WTC11 (cell line): Measurements from ENCODE around the gene SPOP.

Experiments
- ATF1 ChIP-seq: sonication (generic); formaldehyde crosslinking; IDR thresholded peaks from 2 replicates; pipeline ENCODE4 v1.8.1; 2023; ENCODE audit warnings: mild to moderate bottlenecking, moderate library complexity, missing genetic modification reagents
- EMX1 ChIP-seq: fragments of 250-450 bp; sonication (Bioruptor Pico); IDR thresholded peaks from 2 replicates; pipeline ENCODE4 v1.8.0; 2021; ENCODE audit warnings: mild to moderate bottlenecking
- GABPB1 ChIP-seq: sonication (generic); formaldehyde crosslinking; IDR thresholded peaks from 2 replicates; pipeline ENCODE4 v1.8.1; 2023; ENCODE audit warnings: mild to moderate bottlenecking, missing genetic modification reagents
- MLX ChIP-seq: sonication (generic); formaldehyde crosslinking; IDR thresholded peaks from 2 replicates; pipeline ENCODE4 v1.8.1; 2023; ENCODE audit warnings: mild to moderate bottlenecking, missing genetic modification reagents, moderate library complexity
- NR2C2 ChIP-seq: sonication (generic); formaldehyde crosslinking; IDR thresholded peaks from 2 replicates; pipeline ENCODE4 v1.8.0; 2022; ENCODE audit warnings: mild to moderate bottlenecking, missing genetic modification reagents
- OVOL2 ChIP-seq: fragments of 250-450 bp; sonication (Bioruptor Pico); IDR thresholded peaks from 2 replicates; pipeline ENCODE4 v1.9.0; 2021; ENCODE audit warnings: mild to moderate bottlenecking, borderline replicate concordance
- ZBTB43 ChIP-seq: sonication (generic); formaldehyde crosslinking; IDR thresholded peaks from 2 replicates; pipeline ENCODE4 v1.8.1; 2023; ENCODE audit warnings: mild to moderate bottlenecking, missing genetic modification reagents
- ZNF425 ChIP-seq: fragments of 250-450 bp; sonication (Bioruptor Pico); conservative IDR thresholded peaks from 2 replicates; pipeline ENCODE4 v1.9.0; 2021; ENCODE audit warnings: mild to moderate bottlenecking
- TF ChIP-seq, protein P1 (sequence below): sonication (generic); formaldehyde crosslinking; IDR thresholded peaks from 2 replicates; pipeline ENCODE4 v1.8.1; 2022; ENCODE audit warnings: missing genetic modification reagents, borderline replicate concordance
- TF ChIP-seq, protein P2 (sequence below): sonication (generic); formaldehyde crosslinking; IDR thresholded peaks from 2 replicates; pipeline ENCODE4 v1.8.1; 2023; ENCODE audit warnings: mild to moderate bottlenecking, moderate library complexity, missing genetic modification reagents
- TF ChIP-seq, protein P3 (sequence below): fragments of 200-600 bp; IDR thresholded peaks from 2 replicates; pipeline ENCODE4 v1.8.0; 2022; ENCODE audit warnings: antibody characterized with exemption
- TF ChIP-seq, protein P4 (sequence below): sonication (generic); formaldehyde crosslinking; IDR thresholded peaks from 2 replicates; pipeline ENCODE4 v1.8.0; 2022; ENCODE audit warnings: mild to moderate bottlenecking, missing genetic modification reagents
- TF ChIP-seq, protein P5 (sequence below): sonication (generic); formaldehyde crosslinking; IDR thresholded peaks from 2 replicates; pipeline ENCODE4 v1.8.0; 2022; ENCODE audit warnings: mild to moderate bottlenecking, missing genetic modification reagents
- TF ChIP-seq, protein P6 (sequence below): fragments of 250-450 bp; sonication (Bioruptor Pico); IDR thresholded peaks from 2 replicates; pipeline ENCODE4 v2.1.2; 2022; ENCODE audit warnings: mild to moderate bottlenecking, moderate library complexity

GRCh38 chr17:49699966-49700575 is 22.2 kb upstream of the SPOP start:
- TF ChIP-seq, protein P1, sequence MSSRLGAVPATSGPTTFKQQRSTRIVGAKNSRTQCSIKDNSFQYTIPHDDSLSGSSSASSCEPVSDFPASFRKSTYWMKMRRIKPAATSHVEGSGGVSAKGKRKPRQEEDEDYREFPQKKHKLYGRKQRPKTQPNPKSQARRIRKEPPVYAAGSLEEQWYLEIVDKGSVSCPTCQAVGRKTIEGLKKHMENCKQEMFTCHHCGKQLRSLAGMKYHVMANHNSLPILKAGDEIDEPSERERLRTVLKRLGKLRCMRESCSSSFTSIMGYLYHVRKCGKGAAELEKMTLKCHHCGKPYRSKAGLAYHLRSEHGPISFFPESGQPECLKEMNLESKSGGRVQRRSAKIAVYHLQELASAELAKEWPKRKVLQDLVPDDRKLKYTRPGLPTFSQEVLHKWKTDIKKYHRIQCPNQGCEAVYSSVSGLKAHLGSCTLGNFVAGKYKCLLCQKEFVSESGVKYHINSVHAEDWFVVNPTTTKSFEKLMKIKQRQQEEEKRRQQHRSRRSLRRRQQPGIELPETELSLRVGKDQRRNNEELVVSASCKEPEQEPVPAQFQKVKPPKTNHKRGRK (CRISPR knock-in tag): no peak
- TF ChIP-seq, protein P2, sequence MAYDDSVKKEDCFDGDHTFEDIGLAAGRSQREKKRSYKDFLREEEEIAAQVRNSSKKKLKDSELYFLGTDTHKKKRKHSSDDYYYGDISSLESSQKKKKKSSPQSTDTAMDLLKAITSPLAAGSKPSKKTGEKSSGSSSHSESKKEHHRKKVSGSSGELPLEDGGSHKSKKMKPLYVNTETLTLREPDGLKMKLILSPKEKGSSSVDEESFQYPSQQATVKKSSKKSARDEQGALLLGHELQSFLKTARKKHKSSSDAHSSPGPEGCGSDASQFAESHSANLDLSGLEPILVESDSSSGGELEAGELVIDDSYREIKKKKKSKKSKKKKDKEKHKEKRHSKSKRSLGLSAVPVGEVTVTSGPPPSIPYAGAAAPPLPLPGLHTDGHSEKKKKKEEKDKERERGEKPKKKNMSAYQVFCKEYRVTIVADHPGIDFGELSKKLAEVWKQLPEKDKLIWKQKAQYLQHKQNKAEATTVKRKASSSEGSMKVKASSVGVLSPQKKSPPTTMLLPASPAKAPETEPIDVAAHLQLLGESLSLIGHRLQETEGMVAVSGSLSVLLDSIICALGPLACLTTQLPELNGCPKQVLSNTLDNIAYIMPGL: no peak
- TF ChIP-seq, protein P3, sequence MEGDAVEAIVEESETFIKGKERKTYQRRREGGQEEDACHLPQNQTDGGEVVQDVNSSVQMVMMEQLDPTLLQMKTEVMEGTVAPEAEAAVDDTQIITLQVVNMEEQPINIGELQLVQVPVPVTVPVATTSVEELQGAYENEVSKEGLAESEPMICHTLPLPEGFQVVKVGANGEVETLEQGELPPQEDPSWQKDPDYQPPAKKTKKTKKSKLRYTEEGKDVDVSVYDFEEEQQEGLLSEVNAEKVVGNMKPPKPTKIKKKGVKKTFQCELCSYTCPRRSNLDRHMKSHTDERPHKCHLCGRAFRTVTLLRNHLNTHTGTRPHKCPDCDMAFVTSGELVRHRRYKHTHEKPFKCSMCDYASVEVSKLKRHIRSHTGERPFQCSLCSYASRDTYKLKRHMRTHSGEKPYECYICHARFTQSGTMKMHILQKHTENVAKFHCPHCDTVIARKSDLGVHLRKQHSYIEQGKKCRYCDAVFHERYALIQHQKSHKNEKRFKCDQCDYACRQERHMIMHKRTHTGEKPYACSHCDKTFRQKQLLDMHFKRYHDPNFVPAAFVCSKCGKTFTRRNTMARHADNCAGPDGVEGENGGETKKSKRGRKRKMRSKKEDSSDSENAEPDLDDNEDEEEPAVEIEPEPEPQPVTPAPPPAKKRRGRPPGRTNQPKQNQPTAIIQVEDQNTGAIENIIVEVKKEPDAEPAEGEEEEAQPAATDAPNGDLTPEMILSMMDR: no peak
- no peak for TF ChIP-seq GABPB1 (CRISPR knock-in tag)
- TF ChIP-seq, protein P4, sequence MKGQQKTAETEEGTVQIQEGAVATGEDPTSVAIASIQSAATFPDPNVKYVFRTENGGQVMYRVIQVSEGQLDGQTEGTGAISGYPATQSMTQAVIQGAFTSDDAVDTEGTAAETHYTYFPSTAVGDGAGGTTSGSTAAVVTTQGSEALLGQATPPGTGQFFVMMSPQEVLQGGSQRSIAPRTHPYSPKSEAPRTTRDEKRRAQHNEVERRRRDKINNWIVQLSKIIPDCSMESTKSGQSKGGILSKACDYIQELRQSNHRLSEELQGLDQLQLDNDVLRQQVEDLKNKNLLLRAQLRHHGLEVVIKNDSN (CRISPR knock-in tag): no peak
- no peak for TF ChIP-seq EMX1 (CRISPR knock-in tag)
- TF ChIP-seq, protein P5, sequence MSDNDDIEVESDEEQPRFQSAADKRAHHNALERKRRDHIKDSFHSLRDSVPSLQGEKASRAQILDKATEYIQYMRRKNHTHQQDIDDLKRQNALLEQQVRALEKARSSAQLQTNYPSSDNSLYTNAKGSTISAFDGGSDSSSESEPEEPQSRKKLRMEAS (CRISPR knock-in tag): no peak
- TF ChIP-seq ZBTB43: no peak
- no peak for TF ChIP-seq ATF1
- TF ChIP-seq, protein P6, sequence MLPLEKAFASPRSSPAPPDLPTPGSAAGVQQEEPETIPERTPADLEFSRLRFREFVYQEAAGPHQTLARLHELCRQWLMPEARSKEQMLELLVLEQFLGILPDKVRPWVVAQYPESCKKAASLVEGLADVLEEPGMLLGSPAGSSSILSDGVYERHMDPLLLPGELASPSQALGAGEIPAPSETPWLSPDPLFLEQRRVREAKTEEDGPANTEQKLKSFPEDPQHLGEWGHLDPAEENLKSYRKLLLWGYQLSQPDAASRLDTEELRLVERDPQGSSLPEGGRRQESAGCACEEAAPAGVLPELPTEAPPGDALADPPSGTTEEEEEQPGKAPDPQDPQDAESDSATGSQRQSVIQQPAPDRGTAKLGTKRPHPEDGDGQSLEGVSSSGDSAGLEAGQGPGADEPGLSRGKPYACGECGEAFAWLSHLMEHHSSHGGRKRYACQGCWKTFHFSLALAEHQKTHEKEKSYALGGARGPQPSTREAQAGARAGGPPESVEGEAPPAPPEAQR (CRISPR knock-in tag): no peak
- no peak for TF ChIP-seq OVOL2 (CRISPR knock-in tag)
- no peak for TF ChIP-seq ZNF425 (CRISPR knock-in tag)
- no peak for TF ChIP-seq MLX
- TF ChIP-seq NR2C2 (CRISPR knock-in tag): no peak
